Urothelium cell line (cell line): ENCODE results near the gene BACH2.

Source experiments
- DNase-seq: peaks from one replicate; pipeline ENCODE4 v3.0.0; 2011; ENCODE audit warnings: low spot score, mixed read lengths
- FAIRE-seq: peaks from 2 replicates; lab custom pipeline; 2011; peaks lifted over from hg19 to GRCh38; lab: Jason Lieb, UNC

The BACH2 gene

DNA sequence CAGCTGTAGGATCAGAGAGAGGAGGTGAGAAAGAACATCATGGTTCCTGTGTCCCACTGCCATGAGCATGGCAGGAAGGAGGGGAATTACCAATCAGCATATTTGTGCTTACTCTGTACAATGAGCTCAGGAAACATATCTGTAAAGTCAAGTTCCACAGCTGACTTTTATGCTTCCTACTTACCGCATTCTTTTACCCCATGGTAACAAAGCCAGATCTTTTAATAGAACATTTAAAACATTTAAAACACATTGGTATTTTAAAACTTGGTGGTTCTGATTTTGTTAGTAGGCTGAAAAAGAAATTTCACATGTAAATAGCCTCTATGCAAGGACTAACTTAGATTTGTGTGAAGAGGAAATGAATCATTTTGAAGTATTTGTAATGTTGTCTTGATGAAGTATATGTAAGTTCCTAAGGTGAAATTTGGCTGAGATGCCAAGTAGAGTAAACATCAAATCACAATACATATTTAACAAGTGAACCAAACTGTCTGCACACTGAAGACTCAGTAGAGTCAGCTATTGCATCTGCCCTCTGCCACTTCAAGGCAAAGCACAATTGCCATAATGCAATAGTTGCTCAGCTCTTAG, 287.6 kb downstream of the BACH2 start:
- FAIRE-seq, result no peak

DNA sequence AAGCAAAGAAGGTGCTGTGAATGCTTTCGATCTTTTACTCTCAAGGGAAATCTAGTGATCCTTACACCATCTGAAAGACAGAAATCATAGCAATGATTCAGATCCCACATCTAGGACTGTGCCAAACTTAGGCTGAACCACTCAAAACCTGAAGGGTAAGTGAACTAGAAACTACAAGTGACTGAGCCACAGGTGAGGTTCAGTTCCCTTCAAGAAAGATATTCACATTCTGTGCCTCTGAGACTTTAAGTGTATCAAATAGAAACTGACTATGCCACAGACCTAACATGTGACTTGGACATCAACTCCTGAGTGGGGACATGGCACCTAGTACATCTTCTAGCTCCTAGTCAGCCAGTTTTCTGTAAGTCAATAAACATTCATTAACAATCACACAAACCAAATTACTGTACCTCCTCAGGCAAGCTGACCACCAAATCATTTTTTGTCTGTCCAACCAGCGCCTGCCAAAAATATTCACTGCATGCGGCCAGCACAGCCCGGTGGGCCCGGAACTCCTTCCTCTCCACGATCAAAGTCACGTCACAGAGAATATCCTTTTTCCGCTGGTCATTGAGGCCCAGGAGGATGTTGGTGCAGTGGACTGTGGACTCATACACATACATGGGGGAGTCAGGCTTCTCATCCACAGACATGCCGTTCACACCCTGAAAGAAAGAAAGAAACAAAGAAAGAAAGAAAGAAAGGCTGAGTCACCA, 288.3 kb downstream of the BACH2 start:
- DNase-seq, result no peak
- FAIRE-seq, result no peak

More for the DNA sequence above, 287.6 kb downstream of the BACH2 start:
- DNase-seq, result no peak

DNA sequence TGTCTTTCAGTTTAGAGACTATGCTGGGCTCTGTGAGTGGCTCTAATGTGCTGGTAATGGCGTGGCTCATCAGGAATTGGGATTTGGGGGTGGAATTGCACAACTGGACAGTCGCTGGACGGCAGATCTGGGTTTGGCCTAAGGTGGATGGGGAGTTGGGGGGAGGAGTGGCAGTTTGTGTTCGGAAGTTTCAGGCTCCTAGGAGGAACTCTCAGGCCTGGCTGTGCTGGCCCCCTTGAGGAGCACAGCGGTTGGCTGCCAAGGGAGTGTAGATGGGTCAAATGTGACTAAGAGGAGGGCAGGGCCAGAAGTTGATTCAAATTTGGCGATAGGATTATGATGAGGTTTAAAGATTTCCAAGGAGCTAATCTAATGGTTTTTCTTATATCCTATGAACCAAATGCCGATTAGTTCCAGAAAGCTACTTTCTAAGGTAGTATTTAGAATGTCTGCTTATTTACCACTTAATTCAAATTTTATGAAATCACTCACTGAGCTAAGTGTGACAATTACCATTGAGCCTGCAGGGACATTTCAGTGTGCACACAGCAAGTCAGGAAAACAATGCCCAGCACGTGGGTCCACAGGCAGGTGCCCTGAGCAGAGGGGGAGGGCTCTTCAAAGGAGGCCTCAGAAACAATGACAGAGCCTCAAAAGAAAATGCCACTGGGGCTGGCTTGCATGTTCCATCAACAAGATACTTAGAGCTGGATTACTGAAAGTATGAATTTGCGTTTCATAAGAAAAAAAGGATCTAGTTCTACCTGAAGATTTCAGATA, 291.4 kb downstream of the BACH2 start:
- FAIRE-seq (no peak), DNase-seq (no peak)

DNA sequence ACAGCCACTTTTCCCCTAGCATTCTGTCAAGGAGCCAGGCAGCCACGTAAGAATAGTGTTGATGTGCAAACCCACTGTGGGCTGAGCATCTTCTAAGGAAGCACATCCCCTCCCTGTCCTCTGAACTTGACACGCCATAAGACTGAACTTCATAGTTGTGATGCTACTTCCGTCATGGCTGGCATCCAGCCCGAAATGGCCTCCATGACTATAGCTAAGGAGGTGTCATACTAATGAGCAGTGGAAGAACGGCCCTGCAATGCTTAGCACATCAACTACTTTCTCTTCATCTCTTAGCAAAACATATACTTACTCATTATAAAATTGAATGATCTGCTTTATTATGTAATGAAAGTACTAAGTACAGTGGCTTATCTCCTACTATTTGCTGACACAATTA, 292.1 kb downstream of the BACH2 start:
- FAIRE-seq, result no peak
- no peak for DNase-seq

DNA sequence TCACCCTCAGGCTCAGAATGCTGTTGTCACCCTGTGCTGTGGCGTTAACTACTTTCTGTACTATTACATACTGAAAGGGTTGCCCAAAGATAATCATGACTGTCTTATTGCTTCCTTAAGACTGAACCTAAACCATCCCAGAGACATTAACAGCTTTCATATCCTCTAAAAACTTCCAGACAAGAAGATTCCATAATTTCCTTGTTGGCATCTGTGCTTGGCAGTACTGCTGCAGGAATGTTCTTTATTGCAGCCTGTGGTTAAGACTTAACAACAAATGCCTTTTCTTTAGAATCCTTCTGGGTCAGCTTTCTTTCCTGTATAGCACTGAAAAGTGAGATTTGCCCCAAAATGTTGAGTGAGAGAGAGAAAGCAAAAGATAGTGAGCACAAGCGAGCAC, 292.7 kb downstream of the BACH2 start:
- DNase-seq (no peak), FAIRE-seq (no peak)

DNA sequence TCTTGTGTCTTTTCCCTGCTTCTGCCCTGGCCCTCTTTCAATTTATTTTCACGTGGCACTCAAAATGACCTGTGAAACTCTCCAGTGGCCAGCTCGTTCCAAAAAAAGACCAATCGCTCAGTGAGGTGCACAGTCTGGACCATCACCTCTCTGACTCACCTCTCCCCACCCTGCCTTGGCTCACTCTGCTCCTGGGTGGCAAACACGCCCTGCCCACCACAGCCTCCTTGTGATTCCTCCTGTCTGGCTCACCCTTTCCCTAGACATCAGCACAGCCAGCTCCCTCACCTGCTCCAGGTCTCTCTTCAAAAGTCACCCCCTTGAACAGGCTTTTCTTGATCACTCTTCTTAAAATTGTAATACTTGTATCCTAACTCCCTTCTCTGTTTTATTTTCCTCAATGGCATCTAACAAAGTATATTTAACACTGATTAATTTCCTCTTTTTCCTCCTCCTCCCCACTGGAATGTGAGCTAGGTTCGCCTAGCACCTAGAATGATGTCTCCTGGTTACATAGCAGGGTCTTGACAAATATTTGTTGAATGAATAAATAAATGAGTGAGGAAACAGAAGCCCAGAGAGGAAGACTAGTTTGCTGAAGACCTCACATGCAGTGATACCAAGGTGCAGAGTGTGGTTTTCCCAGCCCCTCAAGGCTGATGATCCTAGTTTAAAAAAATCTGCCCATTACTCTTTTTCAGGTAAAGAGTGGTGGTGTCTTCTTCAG, 293.4 kb downstream of the BACH2 start:
- DNase-seq (peak; percentile 35), FAIRE-seq (no peak)

DNA sequence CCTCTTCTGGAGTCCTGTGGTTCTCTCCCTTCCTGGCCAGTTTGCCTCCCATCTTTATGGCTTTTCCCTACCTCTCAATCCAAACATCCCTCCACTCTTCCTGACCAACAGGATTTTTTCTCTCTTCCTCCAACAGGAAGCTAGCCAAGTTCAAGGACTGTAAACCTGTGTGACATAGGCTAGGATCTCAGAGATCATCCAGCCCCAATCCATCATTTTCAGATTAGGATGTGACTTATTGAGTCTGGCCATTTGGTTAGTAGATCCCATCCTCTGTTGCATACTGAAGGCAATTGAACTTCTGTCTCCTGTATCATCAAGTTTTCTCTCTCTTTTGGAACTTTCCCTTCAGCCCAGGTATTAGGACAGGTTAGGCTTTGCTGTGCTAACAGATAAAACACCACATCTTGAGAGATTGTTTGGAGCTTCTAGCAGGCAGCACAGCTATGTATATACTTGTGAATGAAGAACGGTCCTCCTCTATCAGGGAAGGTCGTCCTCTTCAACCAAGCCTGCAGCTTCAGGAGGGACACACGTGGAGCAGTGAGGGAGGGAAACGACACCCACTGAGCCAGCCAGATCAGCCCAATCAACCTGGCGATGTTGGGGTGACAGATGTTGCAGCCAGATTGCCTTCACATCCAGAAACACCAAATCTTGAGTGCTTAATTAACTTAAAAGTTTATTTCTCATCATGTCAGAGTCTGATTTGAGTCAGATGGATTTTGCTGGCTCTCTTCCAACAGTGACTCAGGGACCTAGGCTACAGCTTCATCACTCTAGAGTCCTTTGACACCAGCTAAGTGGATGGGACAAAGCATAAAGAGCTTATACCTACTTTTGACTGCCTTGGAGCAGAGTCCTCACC, 295.5 kb downstream of the BACH2 start:
- no peak for FAIRE-seq
- peak; percentile 8 for DNase-seq

DNA sequence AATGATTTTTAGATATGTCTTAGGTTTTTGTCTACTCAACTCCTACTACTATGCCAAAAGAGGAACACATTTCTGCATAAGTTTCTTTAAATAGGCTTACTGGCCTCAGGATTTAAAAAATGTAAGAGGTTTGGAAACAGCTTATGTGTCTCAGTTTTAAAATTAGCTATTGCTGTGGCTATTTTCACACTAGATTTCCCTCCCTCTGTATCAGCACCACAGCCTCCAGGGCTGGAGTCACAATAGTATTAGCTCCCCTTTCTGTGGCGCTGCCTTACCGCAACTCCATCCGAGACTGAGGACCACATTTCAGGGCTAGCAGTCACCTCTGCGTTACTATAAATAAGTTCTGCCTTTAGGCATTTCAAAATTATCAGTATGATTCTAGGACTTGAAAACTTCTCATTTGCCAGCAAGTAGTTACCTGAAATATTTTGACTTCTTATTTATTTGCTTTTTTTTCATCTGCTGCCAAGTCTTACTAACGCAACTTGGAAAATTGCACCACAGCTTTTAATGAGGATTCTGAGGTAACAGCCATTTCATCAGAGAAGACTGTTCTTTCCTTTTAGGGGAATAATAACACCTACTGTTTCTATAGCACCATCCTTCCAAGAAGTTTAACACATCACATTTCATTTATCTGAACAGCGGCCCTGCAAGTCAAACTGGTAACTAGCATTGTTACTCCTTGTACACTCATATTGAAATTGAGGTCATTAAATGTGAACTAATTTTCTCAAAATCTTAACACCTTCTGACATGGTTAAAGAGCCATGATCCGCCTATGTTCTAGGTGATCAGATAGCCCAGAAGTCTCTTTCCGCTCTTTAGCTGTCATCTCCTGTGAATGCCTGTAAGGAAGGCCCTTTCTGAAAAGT, 296.5 kb downstream of the BACH2 start:
- FAIRE-seq, result no peak
- DNase-seq, result no peak

DNA sequence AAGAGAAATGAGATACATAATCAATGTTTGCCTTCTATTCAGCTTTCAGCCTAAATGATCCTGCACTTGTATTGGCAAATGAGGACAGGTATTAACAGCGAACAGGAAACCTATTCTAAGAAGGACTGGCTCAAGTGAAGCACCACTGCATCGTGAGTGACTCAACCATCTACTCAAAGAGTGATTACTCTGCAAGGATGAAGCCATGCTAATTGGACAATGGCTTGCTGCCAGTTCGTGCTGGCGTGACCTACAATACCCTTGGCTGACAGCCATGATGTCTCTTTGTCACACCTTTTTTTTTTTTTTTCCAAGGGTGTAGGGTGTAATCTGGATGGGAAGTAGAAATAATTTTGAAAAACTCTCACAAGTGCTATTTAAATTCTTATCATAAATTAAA, 297.5 kb downstream of the BACH2 start:
- FAIRE-seq (no peak), DNase-seq (peak; percentile 17)

DNA sequence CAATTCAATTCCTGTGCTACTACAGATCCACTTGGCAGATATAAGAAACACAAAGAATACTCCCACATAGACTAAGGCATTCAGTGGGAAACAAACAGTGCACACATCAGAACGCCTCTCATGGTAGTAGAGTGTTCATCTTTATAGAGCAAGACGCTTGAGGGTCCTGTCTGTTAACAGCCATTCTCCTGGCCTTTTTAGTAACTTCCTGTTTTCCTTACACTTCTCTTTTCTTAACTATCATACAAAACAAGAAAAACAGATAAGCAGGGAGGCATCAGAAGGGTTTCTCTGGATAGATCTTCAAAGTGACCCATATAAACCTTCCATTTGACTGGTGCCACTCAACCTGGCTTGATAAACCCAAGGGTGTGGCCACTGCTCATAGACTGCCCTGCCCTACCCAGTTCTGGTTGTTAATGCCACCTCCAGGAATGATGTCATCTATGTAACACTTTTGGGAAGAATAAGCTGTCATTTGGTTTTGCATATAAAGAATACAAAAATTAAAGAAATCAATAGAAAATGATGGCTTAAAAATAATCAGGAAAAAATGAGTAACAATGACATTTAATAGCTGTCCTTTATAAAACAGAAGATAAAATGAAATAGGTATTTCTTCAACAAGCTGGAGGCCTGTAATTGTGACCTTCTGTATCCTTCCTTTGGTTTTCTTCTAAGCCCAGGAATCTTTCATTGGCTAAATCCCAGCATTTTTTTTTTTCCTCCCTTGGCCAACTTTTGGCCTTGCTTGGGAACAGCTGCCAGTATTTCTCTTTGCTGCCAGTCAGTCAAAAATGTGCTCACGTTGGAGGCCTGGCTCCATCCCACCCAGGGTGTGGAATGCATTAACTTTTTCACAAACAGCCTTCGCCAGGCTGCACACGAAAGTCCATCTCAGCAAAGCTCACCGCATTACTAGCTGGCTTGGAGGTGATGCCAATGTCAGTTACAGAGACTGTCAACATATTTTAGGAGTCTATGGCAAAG, 298.9 kb downstream of the BACH2 start:
- peak; percentile 24 for DNase-seq
- FAIRE-seq, result no peak

DNA sequence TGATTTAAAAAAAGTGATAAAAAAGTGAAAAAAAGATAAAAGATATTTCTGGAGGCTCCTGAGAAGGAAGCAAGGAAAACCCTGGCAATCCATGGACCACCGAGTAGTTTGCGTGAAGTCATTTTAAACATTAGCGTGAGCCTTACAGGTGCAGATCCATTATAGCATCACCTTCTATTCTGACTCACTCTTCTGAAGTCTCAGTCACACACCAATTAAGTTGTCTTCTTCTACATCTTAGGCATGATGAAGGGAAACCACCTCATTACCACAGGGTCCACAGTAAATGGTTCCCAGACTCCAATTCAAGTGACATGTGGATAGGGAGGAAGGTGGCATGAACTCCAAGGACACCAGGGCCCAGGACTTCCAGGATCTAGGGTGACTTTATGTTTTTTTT, 303.2 kb downstream of the BACH2 start:
- FAIRE-seq (no peak), DNase-seq (no peak)

DNA sequence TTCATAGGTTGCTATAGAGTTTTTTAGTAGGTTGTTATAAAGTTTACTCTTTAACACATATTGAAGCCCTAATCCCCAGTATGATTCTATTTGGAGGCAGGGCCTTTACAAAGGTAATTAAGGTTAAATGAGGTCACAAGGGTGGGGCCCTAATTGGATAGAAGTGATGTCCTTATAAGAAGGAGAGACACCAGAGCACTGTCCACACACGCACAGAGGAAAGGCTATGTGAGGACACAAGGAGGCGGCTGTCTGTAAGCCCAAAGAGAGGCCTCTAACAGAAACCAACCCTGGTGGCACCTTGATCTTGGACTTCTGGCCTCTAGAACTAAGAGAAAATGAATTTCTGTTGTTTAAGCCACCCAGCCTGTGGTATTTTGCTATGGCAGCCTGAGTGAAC, 303.8 kb downstream of the BACH2 start:
- no peak for FAIRE-seq

DNA sequence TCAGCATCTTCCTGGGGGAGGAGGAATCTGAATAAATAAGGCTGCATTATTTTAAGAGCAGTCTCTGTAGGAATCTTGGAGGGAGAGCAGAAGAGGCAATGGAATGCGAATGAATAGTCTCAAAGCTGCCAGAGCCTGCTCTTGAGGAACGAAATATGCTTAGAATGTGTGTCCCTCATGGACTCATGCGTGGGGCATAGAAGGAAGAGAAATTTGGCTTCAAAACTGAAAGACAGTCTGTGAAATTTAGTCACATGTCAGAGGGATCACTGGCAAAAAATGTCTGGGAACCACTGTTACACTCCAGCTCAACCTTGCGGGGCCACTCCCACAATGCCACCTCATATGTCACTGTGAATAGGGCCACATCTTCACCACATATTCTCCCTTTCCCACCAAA, 306.9 kb downstream of the BACH2 start:
- FAIRE-seq, result no peak

More for the DNA sequence above, 303.8 kb downstream of the BACH2 start:
- no peak for DNase-seq

DNA sequence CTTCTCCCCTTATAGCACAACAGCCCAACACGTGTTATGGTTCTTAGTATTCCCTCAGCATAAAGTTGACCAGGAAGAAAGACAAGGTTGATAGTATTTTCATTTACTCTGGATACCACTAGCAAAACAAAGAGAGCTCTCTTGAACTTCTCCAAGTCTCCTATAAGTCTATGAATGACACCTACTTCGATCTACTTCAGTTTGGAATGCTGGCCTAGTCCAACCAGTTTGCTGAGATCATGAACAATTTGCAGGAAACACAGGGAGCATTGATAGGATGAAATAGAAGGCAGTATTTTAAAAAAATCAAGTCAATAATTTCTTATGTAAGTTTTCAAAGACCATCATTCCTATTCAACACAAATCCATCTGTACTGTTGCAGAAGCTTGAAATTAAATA, 308.8 kb downstream of the BACH2 start:
- DNase-seq (no peak), FAIRE-seq (no peak)

More for the DNA sequence above, 306.9 kb downstream of the BACH2 start:
- no peak for DNase-seq

DNA sequence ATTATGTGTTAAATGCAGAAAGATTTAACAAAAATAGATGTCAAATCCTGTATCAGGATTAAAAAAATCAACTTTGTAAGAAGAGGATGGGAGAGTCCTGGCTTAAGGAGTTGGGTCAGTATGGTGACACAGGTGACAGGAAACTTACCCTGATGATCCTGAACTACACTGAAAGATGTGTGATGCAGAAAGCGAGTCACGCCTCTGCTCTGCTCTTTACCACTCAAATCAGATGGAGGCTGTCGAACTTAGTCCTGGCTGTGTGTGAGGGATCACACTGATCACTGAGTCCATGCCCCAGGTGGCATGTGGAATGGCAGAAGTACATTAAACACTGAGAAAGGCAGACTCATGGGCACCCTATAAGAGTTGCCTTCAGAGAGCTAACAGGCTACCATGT, 309.5 kb downstream of the BACH2 start:
- no peak for FAIRE-seq
- no peak for DNase-seq

DNA sequence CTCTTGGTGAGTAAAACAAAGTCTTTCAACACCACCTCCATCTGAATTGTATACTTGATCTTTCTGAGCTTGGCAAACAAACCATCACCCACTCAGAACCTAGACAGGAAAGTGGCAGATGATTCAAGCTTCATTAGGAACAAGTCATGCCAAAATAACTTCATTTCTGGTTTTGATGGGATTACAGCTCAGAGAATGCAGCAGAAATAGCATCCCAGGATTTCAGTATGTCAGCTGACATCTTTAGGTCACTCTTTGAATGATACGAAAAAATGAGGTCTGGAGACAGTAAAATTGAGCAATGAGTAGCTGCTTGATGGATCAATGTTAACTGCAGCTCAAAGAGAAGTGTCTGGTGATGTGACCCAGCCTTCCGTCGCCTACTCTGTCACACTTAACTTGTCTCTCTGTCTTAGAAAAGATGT, 310.0 kb downstream of the BACH2 start:
- no peak for FAIRE-seq
- no peak for DNase-seq

DNA sequence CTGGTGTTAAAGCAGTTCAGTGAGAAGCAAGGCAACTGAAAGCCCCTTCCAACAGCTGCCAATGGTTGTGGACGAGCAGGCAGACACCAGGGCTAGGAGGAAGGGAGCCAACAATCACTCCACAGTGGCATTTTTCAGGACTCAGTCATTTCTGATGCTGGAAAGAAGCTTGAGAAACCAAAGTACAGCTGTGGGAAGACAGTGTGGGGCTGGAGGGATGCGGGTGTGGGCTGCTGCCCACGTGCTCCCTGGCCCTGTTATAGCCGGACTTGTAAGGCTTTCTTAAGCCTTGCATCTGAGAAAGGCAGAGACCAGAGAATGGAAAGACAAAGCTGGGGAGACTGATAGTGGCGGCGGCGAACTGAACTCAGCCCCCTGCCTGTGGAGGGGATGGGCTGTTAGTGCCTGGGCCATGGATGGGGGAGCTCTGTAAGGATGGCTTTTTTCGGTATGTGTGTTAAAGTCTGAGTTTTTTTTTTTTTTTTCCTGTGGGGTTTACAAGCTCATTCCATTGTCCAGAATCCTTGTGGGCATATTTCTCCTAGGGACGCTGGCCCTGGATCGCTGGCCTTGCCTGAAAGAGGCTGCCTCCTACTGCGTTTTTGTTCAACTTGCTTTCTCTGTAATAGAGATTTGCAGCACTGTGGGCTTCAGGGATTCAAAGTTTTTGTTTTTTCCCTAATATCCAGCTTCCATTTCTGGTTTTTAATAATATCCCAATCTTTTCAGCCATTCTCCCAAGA, 310.7 kb downstream of the BACH2 start:
- DNase-seq, result no peak

More for the DNA sequence above, 310.7 kb downstream of the BACH2 start:
- FAIRE-seq, result no peak
